Fibroblast of skin of abdomen (primary cell): Measurements from ENCODE around the gene FASLG.
"Not testable (repeated sequence)": the region's sequence is repeated elsewhere in the genome, so short reads cannot be mapped to it uniquely, and the experiment has no call there.

ENCODE experiments used
- DNase-seq: peaks from one replicate; pipeline ENCODE4 v3.0.0-alpha.2; 2013

Gene FASLG

GRCh38 chr1:172686143-172686542, 27.2 kb downstream of the FASLG start:
- DNase-seq: no peak

- DNase-seq: not testable (repeated sequence)
These were observed 29.7 kb downstream of the FASLG start for GRCh38 chr1:172688428-172689085.

DNA sequence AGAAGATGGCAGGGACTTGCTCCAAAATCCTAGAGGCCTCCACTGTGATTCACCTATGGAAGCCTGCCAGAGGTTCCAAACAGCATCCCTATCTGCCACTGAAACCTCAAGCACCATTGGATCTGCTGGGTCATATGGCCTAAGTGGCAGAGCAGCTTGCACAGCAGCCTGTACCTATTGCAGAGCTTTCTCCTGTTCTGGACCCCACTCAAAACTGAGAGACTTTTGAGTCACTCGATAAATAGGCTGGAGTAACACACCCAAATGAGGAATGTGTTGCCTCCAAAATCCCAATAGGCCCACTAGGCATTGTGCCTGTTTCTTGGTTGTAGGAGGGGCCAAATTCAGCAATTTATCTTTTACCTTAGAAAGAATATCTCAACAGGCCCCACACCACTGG, 32.0 kb downstream of the FASLG start:
- not testable (repeated sequence) for DNase-seq

GRCh38 chr1:172697534-172698002, 38.7 kb downstream of the FASLG start:
- no peak for DNase-seq

DNA sequence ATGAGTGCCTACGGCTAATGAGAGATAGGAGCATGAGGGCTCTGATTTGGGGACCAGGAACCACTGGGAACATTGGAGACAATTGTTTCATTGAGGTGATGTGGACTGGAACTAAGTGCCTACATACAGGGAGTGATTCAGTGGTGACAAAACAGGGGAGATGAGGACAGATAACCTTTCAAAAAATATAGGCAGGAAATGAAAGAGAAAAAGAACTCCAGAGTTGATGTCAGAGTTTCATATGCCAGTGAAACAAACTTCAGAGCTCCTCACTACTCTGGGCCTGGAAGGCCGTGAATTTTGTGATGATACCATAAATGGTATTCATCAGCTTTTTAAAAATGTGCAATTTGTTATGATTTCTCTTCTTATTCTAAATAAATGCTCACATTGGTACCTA, 39.3 kb downstream of the FASLG start:
- no peak for DNase-seq

DNA sequence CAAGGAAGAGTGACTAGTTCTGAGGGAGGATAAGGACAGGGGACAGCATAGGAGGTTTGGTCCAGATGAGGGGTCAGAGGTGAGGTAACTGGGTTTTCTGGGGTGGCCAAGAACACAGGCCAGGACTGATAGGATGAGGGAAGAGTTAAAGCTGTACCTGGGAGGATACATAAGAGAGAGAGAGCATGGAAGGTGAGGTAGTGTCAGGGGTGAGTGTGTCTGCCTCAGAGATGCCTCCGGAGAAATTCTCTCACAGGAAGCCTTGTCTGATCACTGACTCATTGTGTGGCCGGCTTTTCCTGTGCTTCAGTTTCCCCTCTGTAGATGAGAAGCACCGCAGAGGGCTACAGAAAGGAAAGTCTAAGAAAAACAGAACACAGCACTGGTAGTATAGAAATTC, 40.2 kb downstream of the FASLG start:
- DNase-seq: peak; percentile 20

- no peak for DNase-seq
These were observed 40.9 kb downstream of the FASLG start for GRCh38 chr1:172699695-172700227.

GRCh38 chr1:172700556-172700955, 41.7 kb downstream of the FASLG start:
- DNase-seq: no peak

- DNase-seq: no peak
These were observed 45.1 kb downstream of the FASLG start for GRCh38 chr1:172704001-172704400.

- DNase-seq: no peak
These were observed 45.7 kb downstream of the FASLG start for GRCh38 chr1:172704420-172705210.

- DNase-seq: no peak
These were observed 49.5 kb downstream of the FASLG start for GRCh38 chr1:172708452-172708851.

DNA sequence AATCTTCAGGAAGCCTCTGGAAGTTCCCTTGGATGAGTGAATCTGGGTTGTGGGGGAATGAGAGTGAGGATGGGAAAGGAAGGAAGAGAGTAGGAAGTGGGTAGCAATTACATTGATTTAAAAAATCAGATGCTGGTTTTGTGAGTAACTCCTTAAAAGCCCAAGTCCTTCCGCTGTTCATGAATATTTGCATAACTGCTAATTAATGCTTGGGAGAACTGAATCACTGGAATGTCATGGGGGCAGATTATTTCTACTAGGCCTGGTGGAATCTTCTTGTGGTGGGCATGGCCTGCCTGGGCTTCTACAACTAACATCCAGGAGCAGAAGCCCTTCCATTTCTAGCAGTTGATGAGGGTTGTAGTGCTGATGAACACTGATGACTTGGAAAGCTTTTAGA, 52.7 kb downstream of the FASLG start:
- no peak for DNase-seq

GRCh38 chr1:172713466-172713865, 54.6 kb downstream of the FASLG start:
- DNase-seq: no peak
